GM12891 (cell line): ENCODE measurements around the gene FCRLA. TPM values are rescaled to one million over a fixed set of nuclear protein-coding genes. Genes with fewer than 3 reads are reported as not detected.
"Not testable (repeated sequence)": the region's sequence is repeated elsewhere in the genome, so short reads cannot be mapped to it uniquely, and the experiment has no call there.

Source experiments
- DNase-seq: peaks from one replicate; pipeline ENCODE4 v3.0.0; 2011; ENCODE audit warnings: low spot score; ENCODE audit not compliant: insufficient read length
- FAIRE-seq: peaks from 2 replicates; lab custom pipeline; 2011; peaks lifted over from hg19 to GRCh38; lab: Jason Lieb, UNC
- PAX5 ChIP-seq: IDR thresholded peaks from 2 replicates; pipeline ENCODE4 v1.6.1; 2011; ENCODE audit warnings: low read length, moderate library complexity, mild to moderate bottlenecking; ENCODE audit not compliant: insufficient read depth, severe bottlenecking
- POLR2A ChIP-seq: IDR thresholded peaks from 2 replicates; pipeline ENCODE4 v1.6.1; 2011; ENCODE audit warnings: low read depth, low read length, control low read depth
- POLR2AphosphoS5 ChIP-seq: IDR thresholded peaks from 2 replicates; pipeline ENCODE4 v1.6.1; 2011; ENCODE audit warnings: low read depth, low read length, control low read depth
- POU2F2 ChIP-seq: IDR thresholded peaks from 2 replicates; pipeline ENCODE4 v1.6.1; 2011; ENCODE audit warnings: low read depth, mild to moderate bottlenecking, control low read depth, low read length, moderate library complexity
- SPI1 ChIP-seq: IDR thresholded peaks from 2 replicates; pipeline ENCODE4 v1.6.1; 2011; ENCODE audit warnings: low read depth, low read length, control low read depth
- TAF1 ChIP-seq: IDR thresholded peaks from 2 replicates; pipeline ENCODE4 v1.6.1; 2011; ENCODE audit warnings: low read depth, low read length, control low read depth
- polyA plus RNA-seq: library from polyadenylated mRNA; unstranded; fragments of >200 nt; gene quantifications from one replicate; pipeline ENCODE4 v1.2.1, GENCODE V29; 2012; ENCODE audit warnings: low read depth, missing spikeins, inconsistent platforms; ENCODE audit not compliant: missing spikeins

FCRLA gene, protein sequence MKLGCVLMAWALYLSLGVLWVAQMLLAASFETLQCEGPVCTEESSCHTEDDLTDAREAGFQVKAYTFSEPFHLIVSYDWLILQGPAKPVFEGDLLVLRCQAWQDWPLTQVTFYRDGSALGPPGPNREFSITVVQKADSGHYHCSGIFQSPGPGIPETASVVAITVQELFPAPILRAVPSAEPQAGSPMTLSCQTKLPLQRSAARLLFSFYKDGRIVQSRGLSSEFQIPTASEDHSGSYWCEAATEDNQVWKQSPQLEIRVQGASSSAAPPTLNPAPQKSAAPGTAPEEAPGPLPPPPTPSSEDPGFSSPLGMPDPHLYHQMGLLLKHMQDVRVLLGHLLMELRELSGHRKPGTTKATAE
- 115 TPM for polyA plus RNA-seq

GRCh38 chr1:161706482-161707347 lies at the start of gene FCRLA:
Gene FCRLA (plus strand): TSS chr1:161707229. CDS start chr1:161707265, 36 bp downstream.
- DNase-seq (no peak), FAIRE-seq (peak; percentile 98)
- TF ChIP-seq TAF1 (peak; percentile 79), POU2F2 (peak; percentile 89), POLR2A (peak; percentile 95), PAX5 (no peak), SPI1 (no peak), POLR2AphosphoS5 (peak; percentile 92)

DNA sequence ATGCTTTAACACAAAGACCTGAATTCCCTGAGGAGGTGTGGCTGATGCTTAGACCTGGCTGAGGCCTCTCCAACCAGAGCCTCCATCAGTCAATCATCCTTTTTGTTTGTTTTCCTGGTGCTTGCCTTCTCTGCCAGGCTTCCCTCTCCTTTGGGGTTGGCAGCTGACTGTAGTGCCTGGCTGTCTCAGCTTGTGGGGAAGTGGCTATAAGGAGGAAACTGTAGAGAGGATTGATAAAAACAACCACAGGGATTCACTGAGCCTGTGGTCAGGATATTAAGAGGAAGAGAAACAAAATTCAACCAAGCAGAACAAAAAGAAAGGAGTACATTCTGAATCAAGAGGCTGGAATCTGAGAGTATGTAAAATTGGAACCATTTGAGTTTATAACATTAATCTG lies 48.5 kb upstream of the FCRLA start:
- not testable (repeated sequence) for DNase-seq
- peak; percentile 23 for FAIRE-seq

GRCh38 chr1:161661660-161662311 lies 45.2 kb upstream of the FCRLA start:
- peak; percentile 79 for FAIRE-seq
- not testable (repeated sequence) for DNase-seq

DNA sequence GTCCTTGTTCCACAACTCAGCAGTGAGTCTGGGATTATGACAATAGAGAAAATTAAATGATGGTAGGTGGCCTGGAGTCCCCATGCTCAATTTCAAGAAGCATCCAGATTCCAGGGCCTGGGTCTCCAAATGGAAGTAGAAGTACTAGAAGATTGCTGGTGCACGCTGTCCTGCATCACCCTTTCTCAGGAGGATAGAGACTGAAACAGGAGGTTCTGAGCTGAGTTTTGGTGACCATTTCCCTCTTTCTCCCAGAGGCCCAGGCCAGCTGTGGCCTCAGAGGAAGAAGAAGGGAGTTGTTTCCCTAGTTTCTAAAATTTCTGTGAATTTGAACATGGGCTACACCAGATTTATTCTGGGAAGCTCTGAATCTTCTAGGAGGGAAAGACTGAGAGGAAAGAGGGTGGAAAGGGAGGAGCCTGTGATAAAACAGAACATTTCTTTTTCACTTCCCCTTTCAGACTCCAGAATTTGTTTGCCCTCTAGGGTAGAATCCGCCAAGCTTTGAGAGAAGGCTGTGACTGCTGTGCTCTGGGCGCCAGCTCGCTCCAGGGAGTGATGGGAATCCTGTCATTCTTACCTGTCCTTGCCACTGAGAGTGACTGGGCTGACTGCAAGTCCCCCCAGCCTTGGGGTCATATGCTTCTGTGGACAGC lies 44.2 kb upstream of the FCRLA start, which contains the start of gene FCGR2B:
TSS of gene FCGR2B (plus strand) at position 460 of the 656 bp plus-strand sequence. CDS start at position 559, 99 bp downstream.
- not testable (repeated sequence) for DNase-seq
- FAIRE-seq = peak; percentile 45

DNA sequence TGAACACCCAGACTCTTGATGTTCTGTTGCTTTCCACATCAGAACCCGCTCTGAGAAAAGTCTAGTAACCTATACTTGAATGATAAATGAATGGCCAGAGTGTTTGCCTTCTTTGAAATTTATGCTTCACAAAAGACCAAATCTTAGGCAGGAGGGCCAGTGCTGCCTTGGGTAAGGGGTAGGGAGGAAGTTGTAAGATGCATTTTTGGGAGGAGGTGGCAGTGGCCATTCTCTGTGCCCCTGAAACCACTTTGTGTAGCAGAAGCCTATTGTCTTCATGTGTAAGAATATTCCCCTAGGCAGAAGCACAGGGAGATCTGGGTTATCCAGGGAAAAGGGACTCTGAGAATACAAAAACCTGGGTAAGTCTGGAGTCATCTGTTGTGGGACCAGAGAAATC lies 43.5 kb upstream of the FCRLA start:
- not testable (repeated sequence) for FAIRE-seq, DNase-seq

DNA sequence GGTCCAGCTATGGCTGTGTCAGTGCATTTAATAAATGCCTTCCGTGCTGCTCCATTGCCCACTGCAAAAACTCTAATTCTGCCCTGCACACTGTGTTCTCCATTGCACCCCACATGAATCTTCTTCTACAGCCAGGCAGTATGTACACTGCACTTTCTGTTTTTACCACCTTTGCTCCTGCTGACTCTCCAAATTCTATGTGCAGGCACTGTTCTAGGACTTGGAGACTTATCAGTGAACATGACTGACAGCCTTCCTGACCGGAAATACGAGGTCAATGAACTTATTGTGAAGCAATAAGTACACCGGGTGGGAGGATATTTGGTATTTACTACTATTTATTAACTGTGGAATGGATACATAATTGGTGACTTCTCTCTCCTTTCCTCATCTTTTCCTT lies 42.3 kb upstream of the FCRLA start:
- not testable (repeated sequence) for DNase-seq
- peak; percentile 71 for FAIRE-seq

DNA sequence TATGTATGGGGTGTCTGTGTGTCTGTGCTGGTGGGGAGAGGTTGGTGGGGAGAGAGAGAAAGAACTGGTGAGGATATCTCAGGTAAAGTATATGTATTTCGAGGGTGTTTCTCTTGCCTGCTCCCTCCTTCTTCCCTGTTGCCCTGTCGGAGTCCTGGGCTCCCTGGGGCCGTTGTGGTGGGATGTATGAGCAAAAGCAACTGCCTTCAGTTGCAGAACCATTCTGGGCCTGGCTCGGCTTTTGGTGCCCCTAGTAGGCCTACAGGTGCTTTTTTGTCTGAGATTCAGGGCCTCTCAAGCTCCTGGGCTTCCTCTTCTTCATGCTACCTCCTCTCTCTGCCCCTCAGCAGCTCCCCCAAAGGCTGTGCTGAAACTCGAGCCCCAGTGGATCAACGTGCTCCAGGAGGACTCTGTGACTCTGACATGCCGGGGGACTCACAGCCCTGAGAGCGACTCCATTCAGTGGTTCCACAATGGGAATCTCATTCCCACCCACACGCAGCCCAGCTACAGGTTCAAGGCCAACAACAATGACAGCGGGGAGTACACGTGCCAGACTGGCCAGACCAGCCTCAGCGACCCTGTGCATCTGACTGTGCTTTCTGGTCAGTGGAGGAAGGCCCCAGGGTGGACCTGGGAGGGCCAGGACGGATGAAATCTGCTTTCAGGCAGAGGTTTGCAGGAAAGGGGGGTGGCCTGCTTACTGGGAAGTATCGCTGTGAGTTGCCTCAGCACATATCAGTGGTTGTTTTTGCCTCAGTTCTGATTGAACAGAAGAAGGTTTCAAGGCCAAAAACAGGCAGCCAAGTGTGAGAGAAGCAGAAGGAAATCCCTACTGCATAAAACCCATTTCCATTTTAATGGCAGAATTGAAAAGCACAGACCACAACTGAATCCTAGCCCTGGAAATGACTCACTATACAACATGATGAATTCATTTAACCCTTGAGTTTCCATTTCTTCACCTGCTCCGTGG lies 35.7 kb upstream of the FCRLA start:
- not testable (repeated sequence) for DNase-seq, FAIRE-seq

GRCh38 chr1:161673437-161673836 lies 33.6 kb upstream of the FCRLA start:
- DNase-seq, FAIRE-seq: not testable (repeated sequence)

GRCh38 chr1:161674447-161674846 lies 32.6 kb upstream of the FCRLA start:
- not testable (repeated sequence) for DNase-seq, FAIRE-seq

- not testable (repeated sequence) for FAIRE-seq, DNase-seq
Observed at GRCh38 chr1:161674908-161675307, 32.1 kb upstream of the FCRLA start.

DNA sequence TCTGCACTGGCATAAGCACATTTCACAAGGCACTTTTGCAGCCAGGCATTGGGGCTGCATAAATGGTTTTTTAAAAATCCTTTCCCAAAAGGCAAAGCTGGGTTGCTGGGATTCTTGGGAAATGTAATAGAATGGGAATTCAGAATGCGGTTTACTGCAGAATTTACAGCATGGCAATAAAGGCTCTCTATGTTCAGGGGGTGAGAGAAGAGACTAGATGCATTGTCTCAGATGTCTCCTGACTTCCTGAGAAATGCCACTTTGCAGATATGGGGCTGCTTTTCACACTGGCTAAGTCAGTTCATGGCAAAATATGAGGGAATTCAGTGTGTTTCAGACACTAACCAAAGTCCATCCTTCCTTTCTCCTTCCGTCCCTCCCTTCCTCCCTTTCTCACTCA lies 30.6 kb upstream of the FCRLA start:
- FAIRE-seq = no peak
- no peak for DNase-seq
- TF ChIP-seq PAX5 (no peak), TAF1 (no peak), POU2F2 (no peak), POLR2AphosphoS5 (no peak), SPI1 (no peak), POLR2A (no peak)
